K562 (cell line): ENCODE data around the gene TRNP1. TPM values are rescaled to one million over a fixed set of nuclear protein-coding genes. Genes with fewer than 3 reads are reported as not detected.

Experiments used
- E2F6 ChIP-seq, 2 experiments: IDR thresholded peaks; 2 replicates each; pipeline ENCODE4 v1.6.1; 2011; ENCODE audit warnings: borderline replicate concordance in 1 of 2, control low read depth in 1 of 2, low read depth in 1 of 2, low read length in 1 of 2, mild to moderate bottlenecking in 1 of 2, mixed read lengths in 1 of 2, moderate library complexity in 1 of 2; ENCODE audit not compliant: insufficient read depth in 1 of 2, insufficient read length in 1 of 2, poor library complexity in 1 of 2, severe bottlenecking in 1 of 2; ENCODE audit errors: extremely low read depth in 1 of 2
- HLTF ChIP-seq: fragments of 450-650 bp; IDR thresholded peaks from 2 replicates; pipeline ENCODE4 v1.6.1; 2016
- ID3 ChIP-seq, 2 experiments: fragments of 250-450 bp in 1 of 2; fragments of 450-650 bp in 1 of 2; sonication (Bioruptor Pico) in 1 of 2; IDR thresholded peaks; 2 replicates each; pipeline versions ENCODE4 v1.6.1 to v1.8.0; 2016 to 2021; ENCODE audit warnings: mild to moderate bottlenecking in 2 of 2, moderate library complexity in 2 of 2, missing compliant biosample characterization in 1 of 2, missing genetic modification characterization in 1 of 2
- MAFK ChIP-seq: IDR thresholded peaks from 2 replicates; pipeline ENCODE4 v1.6.1; 2011; ENCODE audit warnings: low read length, improper control_type of control experiment
- MAX ChIP-seq: sonication (generic); formaldehyde crosslinking; IDR thresholded peaks from 2 replicates; pipeline ENCODE4 v1.9.0; 2022; ENCODE audit warnings: mild to moderate bottlenecking, missing genetic modification reagents
- MIER1 ChIP-seq: fragments of 450-650 bp; IDR thresholded peaks from 2 replicates; pipeline ENCODE4 v1.6.1; 2016; ENCODE audit warnings: antibody characterized with exemption, mild to moderate bottlenecking, low read depth
- MTA2 ChIP-seq: fragments of 450-650 bp; IDR thresholded peaks from 2 replicates; pipeline ENCODE4 v1.6.1; 2016; ENCODE audit warnings: low read depth
- NBN ChIP-seq: fragments of 450-650 bp; IDR thresholded peaks from 2 replicates; pipeline ENCODE4 v1.6.1; 2016; ENCODE audit warnings: low read depth, mild to moderate bottlenecking
- SMARCC2 ChIP-seq: fragments of 450-650 bp; IDR thresholded peaks from 2 replicates; pipeline ENCODE4 v1.6.1; 2017; ENCODE audit warnings: antibody characterized with exemption, moderate library complexity, mild to moderate bottlenecking, low read depth
- SMC3 ChIP-seq: conservative IDR thresholded peaks from 2 replicates; pipeline ENCODE4 v1.6.1; 2011; ENCODE audit warnings: low read depth, low read length, improper control_type of control experiment; ENCODE audit not compliant: insufficient read depth
- TCF7 ChIP-seq: sonication (generic); IDR thresholded peaks from 2 replicates; pipeline ENCODE4 v1.6.1; 2016; ENCODE audit warnings: antibody characterized with exemption, borderline replicate concordance
- YY1 ChIP-seq, 3 experiments: IDR thresholded peaks; 2 replicates each; pipeline ENCODE4 v1.6.1; 2011; ENCODE audit warnings: low read length in 2 of 3, mild to moderate bottlenecking in 2 of 3, moderate library complexity in 2 of 3, borderline replicate concordance in 1 of 3, control low read depth in 1 of 3, low read depth in 1 of 3; ENCODE audit not compliant: insufficient read depth in 3 of 3, insufficient replicate concordance in 2 of 3, control insufficient read depth in 1 of 3, insufficient read length in 1 of 3; ENCODE audit errors: extremely low read depth in 1 of 3
- ZNF134 ChIP-seq: fragments of 250-450 bp; sonication (Bioruptor Pico); conservative IDR thresholded peaks from 2 replicates; pipeline ENCODE4 v1.4.0; 2020
- polyA plus RNA-seq, 8 experiments: library from polyadenylated mRNA; depleted of rRNA in 4 of 8; stranded (reverse) in 5 of 8; unstranded in 3 of 8; fragments of >200 nt; fragmentation: Nextera tagmentation in 2 of 8; fragmentation: Illumina TruSeq in 1 of 8; extraction: Ambion mirVana in 2 of 8; extraction: Trizol in 1 of 8; gene quantifications; 2 replicates each; pipeline versions ENCODE4 v1.2.1 to v1.2.3, GENCODE V29; 2011 to 2014; ENCODE audit warnings: inconsistent platforms in 1 of 8, missing spikeins in 1 of 8
- total RNA-seq, 7 experiments: library from RNA; depleted of rRNA in 6 of 7; stranded (reverse); fragments of >200 nt in 6 of 7; fragmentation: Illumina TruSeq in 2 of 7; extraction: Trizol in 2 of 7; gene quantifications; 2 replicates each; pipeline versions ENCODE4 v1.2.1 to v1.2.3, GENCODE V29; 2011 to 2021; ENCODE audit warnings: low replicate concordance in 1 of 7

TRNP1 gene
- total and polyA plus RNA-seq, 9 of the 15 experiments (the other 6 are each of a cell fraction or from before 2014, with no cell fraction given): 0.03 to 1.3 (median 0.95) TPM

GRCh38 chr1:27045973-27046558 lies 52.6 kb downstream of the TRNP1 start (continued):
- TF ChIP-seq SMARCC2: no peak
- TF ChIP-seq YY1 (IDR thresholded peaks at IDR 0.05; ENCODE audit: borderline replicate concordance in 1 of 3, control insufficient read depth in 1 of 3, extremely low read depth in 1 of 3, insufficient read depth in 3 of 3, insufficient read length in 1 of 3, insufficient replicate concordance in 2 of 3, low read depth in 1 of 3, low read length in 2 of 3): peak; percentile 17 to 59 (median 41)
- peak; percentile 26; the same call in 1 of the 2 replicates for TF ChIP-seq MAFK
- no peak for TF ChIP-seq MTA2
- peak; percentile 92 for TF ChIP-seq SMC3
- 0 out of 2 replicates have a peak, but pooled peaks have one; percentile 45 for TF ChIP-seq NBN
- peak; percentile 90 for TF ChIP-seq HLTF
- no peak for TF ChIP-seq TCF7
- no peak for TF ChIP-seq ID3 (CRISPR knock-in tag; IDR thresholded peaks at IDR 0.05)
- TF ChIP-seq ID3 (tag; IDR thresholded peaks at IDR 0.05): peak; percentile 65; the same call in 1 of the 2 replicates
- TF ChIP-seq MAX (CRISPR knock-in tag): peak; percentile 71
- no peak for TF ChIP-seq ZNF134
- 0 out of 2 replicates have a peak, but pooled peaks have one; percentile 48 for TF ChIP-seq MIER1
- peak; percentile 36 to 75 for TF ChIP-seq E2F6 (IDR thresholded peaks at IDR 0.05; ENCODE audit: borderline replicate concordance in 1 of 2, extremely low read depth in 1 of 2, insufficient read depth in 1 of 2, insufficient read length in 1 of 2, low read depth in 1 of 2, low read length in 1 of 2, poor library complexity in 1 of 2, severe bottlenecking in 1 of 2)
